Activated effector memory CD4-positive, alpha-beta T cell treated with Interleukin-2 at 50 U/mL for 16 hours (primary cell): ENCODE measurements around the gene TUSC7.

Source experiments
- DNase-seq: peaks from one replicate; pipeline ENCODE4 v3.0.0-alpha.2; 2020

The TUSC7 gene

DNA sequence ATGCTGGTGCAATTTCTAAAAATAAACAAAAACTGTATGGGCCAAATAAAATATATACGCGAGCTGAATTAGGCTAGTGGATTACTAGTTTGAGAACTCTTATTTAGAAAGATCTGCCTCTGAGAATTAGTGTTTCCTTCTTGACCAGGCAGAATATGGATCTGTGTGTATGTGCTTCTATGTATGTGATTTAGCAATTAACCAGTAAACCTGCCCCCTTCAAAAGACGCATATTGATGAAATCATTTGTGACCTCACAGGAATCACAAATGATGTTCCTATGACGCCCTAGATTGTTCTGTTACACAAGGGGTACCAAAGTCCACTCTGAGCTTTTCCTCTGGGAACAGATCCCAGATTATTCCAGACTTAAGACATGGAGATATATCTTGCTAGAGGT, at the start of gene TUSC7:
TUSC7 (plus strand) TSS at position 301 of the 400 bp plus-strand sequence.
- no peak for DNase-seq

DNA sequence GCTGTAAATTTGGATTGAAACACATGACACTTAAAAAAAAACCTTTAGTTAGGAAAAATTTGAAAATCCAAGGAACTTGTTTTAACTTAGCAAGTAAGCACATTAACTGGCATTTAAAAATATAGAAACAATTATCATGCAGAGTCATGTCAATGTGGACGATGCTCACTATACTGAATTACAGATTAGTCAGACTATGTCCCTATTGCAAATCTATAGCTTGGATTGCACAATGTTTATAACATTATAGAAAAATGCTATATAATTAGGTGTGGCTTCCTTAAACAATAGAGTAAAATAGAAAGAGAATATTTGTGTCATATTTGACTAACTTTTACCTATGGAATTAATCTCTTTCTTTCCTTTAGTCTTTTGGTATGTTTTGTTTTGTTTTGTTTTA, 48.4 kb upstream of the TUSC7 start:
- no peak for DNase-seq

DNA sequence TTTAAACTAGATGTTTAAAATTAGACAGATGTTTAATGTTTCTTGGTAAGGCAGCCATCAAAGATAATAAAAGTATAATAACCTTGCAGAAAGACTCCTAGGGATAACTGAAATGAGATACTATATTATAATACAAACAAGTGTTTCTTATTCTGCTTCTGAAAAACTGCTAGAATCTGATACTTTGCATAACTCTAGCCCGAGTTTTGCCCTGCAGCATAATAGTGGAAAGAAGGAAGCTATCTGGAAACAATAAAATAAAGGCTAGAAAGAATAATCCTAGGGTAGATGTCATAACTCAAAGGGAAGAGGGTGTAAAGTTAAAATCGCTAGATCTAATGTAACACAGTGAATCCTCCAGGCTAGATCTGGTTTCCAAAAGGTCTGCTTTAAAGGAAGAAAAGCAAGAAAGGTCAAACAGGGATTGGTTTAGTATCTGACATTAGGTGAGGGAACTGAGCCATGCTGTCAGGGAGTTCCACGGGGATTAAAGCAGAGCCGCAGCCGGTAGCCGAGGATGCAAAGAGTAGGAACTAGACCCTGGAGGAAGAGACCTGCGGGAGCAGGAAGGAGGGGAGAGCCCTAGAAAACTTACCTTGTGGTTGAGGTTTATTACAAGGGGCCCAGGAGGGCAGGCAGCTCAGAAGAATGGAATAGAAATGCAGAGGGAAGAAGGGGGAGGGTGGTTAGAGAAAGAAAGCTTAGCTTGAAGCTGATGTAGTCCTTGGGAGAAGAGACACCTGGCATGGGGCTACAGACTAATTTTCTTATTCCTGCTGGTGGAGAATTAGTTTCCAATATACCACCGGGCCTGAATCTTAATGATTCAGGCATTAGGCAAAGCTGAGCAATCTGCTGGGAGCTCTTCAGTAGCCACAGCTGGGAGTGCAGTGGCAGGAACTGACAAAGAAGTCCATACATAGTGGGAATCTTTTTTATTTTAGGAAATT, 46.1 kb upstream of the TUSC7 start:
- DNase-seq, result no peak

DNA sequence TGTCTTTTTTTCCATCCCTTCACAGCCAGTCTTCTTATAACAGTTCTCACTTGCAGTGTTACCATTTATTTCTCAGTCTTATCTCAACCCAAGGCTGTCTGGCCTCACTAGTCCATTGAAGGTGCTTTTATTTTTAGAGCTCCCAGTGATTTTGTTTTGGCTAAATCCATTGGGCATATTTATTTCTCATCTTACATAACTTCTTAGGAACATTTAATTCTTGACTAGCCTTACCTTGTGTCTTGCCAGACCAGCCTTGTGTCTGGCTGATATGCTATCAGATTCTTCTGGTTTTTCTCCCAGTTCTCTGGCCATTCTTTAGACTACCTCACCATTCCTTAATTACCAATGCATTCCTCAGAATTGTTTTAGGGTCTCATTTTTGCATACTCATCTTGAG, 42.3 kb upstream of the TUSC7 start:
- DNase-seq, result no peak

DNA sequence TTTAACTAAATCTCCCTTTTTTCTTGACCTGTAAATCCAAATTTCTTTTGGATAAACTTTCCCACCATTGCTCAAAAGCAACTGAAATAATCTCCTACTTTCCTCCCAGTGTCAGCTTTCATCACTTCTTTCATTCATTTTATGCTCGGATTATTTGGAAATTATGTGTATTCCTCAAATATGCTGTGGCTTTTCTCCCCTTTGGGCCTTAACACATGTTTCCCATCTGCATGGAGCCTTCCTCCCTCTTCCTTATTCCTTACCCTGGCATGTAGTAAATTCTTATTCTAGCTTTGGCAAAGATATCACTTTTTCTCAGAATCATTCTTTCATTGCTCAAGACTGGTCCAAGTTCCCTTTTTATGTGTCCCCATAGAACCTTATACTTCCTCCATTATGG, 41.8 kb upstream of the TUSC7 start:
- no peak for DNase-seq

DNA sequence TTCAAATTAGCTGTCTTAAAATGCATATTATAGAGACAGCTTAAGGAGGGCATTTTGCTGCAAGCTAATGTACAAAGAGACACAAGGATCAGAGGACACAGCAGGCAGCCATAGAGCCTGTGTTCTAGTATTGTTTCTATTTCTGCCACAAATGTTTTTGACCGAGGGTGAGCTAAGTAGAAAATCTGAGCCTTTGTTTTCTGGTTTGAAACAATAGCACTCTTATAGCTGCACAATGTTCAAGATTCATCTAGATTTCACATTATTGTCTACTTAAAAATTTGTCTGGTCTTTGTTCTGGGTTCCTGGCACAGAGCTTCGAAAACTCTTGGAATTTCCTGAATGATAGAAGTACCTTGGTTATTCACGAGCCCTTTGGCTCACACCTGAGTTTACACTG, 40.0 kb upstream of the TUSC7 start:
- DNase-seq, result no peak

DNA sequence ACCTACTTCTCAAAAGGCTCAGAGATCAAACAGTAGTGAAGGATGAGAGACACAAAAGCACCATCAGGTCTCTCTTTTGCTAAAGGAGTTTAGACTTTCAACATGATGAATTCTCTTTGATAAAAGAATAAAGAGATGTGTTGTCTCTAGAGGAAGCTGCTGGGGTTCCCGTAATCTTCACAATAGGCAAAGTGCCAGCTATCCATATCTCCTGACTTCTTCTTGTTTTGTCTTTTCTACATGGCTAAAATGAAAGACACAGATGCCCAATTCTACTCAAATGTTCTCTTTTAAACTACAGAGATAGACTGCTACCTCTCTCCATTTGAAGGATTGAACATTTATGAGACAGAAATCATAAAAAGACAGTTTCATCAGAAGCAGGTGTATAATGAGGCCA, 38.4 kb upstream of the TUSC7 start:
- DNase-seq, result no peak

DNA sequence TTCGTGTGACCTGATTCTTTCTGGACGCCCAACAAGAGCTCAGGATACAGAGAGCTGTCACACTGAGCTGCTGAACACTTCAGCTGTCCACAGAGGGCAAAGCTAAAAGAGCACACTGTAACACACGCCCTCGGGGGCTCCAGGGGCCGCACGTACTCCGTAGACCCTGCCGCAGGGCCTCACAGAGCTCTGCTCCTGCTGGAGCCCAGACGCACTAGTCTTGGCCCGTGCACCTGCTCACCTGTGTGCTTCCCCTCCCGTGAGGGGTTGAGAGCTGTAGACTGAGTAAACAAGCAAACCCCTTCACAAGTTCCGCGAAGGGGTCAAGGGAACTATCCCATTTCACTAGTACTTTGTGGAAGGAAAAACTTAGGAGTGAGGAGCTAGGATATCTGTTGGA, 30.7 kb upstream of the TUSC7 start:
- no peak for DNase-seq

DNA sequence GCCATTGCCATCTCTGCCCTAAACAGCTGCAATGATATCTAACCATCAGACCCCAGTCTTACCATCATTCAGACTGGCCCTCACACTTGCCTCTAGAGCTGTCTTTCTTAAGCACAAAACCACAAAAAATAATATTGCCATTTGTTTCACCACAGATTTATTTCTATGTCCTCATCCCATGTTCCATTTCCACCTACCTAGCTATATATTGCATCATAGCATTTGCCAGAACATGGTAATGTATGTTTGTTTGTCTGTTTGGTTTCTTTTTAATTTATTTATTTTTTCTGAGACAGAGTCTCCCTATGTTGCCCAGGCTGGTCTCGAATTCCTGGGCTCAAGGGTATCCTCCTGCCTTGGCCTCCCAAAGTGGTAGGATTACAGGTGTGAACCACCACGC, 18.5 kb upstream of the TUSC7 start:
- no peak for DNase-seq

DNA sequence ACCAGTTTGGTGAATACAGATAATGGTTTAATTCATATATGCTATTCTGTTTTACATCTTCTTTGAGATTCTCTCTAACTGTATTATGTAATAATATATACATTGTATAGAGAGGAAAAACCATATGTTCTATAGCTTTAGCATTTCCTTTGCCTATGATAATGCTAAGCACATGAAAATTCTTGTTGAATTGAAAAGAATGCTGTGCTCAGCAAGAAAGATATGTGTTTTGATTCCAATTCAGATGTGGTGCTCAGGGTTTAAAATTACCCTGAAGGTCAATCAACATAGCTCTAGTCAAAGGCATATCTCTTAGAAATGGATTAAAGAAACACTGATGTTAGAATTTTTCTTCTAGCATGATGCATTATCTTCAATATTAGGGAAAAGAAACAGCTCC, 8.5 kb upstream of the TUSC7 start:
- no peak for DNase-seq

DNA sequence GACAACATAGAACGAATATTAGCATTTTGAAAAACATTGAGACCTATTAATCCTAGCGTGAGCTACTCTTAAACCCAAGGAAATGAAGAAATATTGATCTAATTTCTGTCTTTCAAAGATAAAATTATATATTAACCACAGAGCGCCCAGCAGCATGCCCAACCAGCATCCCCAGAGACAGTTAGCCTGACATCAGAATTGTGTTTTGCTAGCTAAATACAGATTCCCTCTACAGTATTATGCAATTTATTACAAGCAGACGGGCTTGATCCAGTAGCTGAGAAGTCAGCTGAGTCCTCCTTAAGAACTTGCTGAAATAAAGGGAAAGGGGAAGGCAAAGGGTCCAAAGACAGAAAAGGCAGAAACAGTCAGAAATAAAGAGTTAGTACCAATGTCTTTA, 7.2 kb upstream of the TUSC7 start:
- no peak for DNase-seq

DNA sequence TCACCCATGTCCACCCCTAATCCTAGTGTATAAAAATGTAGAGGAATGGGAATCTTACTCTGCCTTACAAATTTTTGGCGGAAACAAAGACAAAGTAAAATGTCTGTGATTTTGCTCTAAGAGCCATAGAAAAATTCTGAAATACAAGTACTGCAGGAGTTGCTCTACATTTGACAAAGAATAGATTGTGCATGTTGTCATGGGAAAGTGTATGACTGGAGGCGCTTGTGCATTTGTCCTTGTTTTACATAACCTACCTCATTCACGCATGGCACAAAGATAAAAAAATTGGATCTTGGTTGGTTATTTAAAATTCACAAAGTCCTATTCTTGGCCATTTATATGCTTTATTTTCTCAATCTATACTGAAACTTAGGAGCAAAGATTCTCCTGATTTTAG, 2.0 kb upstream of the TUSC7 start:
- no peak for DNase-seq

DNA sequence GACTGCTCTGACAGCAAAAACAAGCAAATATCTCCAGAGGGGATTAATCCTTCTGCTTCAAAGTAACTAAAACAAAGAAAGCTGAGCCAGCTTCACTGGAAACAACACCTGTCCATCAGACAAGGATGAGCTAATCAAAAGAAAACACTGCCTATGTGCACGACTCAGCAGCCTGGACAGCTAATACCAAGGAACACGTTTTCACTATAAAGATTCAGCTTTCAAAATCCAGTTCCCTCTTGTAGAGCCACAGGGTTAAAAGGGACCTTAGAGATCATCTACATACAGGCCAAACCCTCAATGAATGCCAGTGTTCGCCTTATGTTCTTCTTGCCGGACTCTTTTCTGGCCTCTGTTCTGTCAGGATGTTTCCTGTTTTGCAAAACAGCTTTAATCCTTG, 6.9 kb downstream of the TUSC7 start:
- no peak for DNase-seq

DNA sequence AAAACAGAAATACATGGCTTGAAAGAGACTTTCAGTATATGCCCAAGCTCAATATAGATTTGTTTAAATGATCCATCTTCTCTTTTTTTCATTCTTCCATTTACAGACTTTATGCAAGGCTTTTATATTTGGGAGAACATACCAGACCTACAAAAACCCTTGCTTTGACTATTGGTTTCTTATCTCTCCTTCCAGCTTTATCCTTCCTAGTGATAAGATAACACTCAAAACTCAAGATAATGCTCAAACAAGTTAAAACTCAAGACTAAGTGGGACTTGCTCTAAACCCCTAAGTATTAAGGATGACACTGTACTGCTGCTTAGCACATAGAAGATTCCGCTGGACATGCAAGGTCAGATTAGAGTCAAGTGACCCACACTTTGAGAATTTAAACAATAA, 8.0 kb downstream of the TUSC7 start:
- no peak for DNase-seq

DNA sequence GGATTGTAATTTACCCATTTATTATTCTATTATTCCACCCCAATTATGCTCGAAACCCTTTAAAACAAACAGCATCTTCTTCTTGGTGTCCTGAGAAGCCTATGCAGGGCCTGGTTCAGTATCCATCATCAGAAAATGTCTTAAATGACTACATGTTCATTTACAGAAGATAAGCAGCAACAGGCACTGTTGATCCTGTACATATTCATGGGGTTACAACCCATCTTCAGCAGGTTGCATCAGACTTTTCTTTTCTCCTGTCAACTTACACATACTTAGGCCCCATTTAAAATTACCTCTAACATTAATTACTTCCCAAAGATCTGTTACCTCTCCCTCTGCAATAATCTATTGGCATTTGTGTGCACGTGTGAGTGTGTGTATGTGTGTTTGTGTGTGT, 18.9 kb downstream of the TUSC7 start:
- DNase-seq, result no peak

DNA sequence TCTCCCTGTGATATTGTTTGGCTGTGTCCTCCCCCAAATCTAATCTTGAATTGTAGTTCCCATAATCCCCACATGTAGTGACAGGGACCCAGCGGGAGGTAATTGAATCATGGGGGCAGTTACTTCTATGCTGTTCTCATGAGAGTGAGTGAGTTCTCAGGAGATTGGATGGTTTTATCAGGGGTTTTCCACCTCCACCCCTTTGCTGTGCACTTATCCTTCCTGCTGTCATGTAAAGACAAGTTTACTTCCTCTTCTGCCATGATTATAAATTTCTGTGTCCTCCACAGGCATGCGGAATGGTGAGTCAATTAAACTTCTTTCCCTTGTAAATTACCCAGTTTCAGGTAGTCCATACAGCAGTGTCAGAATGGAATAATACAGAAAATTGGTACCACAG, 24.7 kb downstream of the TUSC7 start:
- no peak for DNase-seq

DNA sequence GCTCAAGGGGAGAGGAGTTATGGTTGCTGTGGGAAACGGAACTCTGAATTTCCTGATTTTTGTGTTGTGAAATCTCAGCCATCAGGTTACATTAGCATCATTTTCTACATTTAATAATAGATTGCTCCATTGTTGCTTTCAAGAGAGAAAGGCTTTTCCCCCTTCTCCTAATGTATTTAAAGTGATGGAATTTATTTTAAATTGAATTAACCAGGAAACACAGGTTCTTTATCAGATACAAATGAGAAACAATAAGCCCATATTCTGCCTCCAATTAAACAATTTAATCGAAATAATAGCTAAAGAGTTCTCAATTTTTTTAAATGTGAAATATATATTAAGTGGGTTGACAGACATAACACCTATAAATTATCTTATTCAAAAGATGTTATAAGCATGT, 30.1 kb downstream of the TUSC7 start:
- no peak for DNase-seq

DNA sequence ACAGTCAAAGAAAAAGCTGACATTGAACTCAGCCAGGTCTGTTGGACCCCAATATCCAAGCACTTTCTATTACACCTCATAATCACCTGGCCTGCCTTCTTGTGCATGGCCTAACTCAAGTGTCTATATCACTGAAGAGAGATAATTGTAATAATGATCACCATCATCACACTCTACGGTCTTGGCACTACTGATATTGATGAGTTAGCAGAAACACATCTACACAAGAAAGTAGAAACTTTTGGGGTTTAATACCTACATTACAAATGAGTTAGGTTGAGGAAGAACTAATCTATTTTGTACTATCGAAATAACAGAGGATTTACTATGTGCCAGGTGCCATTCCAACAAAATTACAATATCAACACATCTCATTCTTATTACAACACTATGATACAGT, 30.7 kb downstream of the TUSC7 start:
- DNase-seq, result no peak

DNA sequence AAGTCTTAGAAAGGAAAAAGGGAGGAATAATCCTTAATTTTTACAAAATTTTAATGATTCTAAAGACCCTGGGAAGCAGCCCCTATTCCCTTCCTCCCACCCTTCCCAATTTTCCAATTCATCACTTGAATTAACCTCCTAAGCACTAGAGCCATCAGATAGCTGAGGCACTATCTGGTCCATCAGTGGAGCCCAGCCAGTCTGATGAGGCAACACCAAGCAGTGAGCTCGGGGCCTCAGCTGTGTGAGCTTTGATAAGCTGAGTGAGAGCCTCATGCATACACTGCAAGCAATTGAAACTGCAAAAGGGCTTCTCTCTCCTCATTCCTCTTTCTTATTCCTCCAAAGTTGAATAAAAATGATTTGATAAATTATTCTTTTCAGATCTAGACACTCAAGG, 31.9 kb downstream of the TUSC7 start:
- no peak for DNase-seq

DNA sequence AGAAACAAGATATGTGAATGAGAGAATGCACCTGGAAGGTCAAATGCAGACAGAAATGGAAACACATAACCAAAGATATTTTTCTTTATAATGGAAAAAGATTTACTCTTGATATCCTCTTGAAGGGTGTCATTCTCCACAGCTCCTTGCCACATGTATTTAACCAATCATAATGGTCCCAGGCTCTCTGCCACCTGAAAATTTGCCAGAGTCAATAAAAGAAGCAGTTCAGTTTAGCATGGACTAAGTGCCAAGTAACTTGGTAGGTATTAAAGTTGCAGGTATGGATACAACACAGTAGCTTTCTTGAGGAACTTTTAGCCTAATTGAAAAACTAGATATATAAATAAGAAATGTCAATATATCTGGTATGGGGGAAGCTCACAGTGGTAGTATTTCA, 33.5 kb downstream of the TUSC7 start:
- no peak for DNase-seq

DNA sequence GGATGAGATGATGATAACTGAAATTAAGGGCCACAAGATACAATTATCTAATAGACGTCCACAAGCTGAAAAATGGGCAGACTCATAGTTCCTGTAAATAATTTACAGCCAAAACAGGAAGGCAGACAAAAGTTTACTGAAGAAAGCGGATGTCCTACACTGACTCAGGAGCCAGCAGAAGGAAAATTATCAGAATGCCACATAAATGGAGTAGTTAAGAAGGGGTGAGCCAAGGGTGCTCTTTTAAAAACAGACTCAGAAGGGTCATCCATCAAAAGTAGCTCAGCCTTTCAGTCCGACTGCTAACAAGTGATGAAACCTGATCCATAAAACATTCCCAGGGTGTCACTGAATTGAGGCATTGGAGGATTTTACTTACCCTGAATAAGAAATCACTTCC, 39.8 kb downstream of the TUSC7 start:
- DNase-seq, result no peak

DNA sequence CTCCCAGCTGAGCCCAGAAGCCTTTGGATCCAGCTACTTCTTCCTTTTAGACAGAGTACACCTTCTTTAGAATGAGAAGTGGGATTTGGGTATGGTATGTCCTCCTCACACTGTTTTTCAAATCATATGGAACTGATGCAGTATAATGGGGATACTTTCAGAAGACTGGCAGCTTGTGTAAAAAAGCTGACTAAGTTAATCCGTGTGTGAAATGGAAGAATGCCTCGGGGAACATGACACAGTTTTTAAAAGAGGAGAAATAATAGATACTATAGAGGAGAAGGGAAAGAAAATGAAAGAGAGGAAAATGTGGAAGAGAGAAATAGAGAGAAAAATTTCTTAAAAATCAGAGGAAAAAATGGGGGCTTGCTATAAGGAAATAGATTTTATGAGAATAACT, 47.7 kb downstream of the TUSC7 start:
- no peak for DNase-seq

DNA sequence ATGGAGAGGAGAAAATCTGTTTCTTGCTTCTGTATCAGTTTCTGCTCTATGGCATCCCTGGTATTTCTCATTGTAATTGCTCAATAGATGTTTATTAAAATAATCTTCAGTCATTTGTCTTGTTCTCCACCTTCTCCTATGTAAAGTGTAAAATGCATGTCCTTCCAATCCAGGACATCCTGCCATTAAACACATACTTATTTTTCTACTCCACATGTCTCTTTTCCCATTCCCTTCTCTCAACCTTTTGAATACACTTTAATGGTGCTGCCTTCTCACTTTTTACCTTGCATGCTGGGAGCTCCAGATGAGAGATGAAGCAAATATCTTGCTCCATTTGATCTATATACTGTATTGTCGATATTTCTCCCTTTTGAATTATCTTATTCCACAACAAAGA, 49.7 kb downstream of the TUSC7 start:
- DNase-seq, result no peak
